IPS DF 4.7 (cell line): ENCODE measurements around the gene LRRC8D.
A peak's percentile ranks its signal among the peaks of the same experiment; 100 is the strongest.

Experiments
- DNase-seq: peaks from one replicate; pipeline ENCODE4 v3.0.0-alpha.2; 2013; ENCODE audit warnings: low spot score; ENCODE audit errors: extremely low read depth

Gene LRRC8D

GRCh38 chr1:89894210-89895201, 73.7 kb downstream of the LRRC8D start:
- DNase-seq, result no peak

- DNase-seq, result no peak
Observed at GRCh38 chr1:89896105-89896942, 75.5 kb downstream of the LRRC8D start.

- no peak for DNase-seq
Observed at GRCh38 chr1:89897347-89898133, 76.7 kb downstream of the LRRC8D start.

- DNase-seq, result no peak
Observed at GRCh38 chr1:89898150-89898549, 77.3 kb downstream of the LRRC8D start.

GRCh38 chr1:89898695-89899470, 78.1 kb downstream of the LRRC8D start:
- DNase-seq, result no peak

GRCh38 chr1:89900323-89900722, 79.5 kb downstream of the LRRC8D start:
- DNase-seq, result no peak

GRCh38 chr1:89900791-89901708, 80.2 kb downstream of the LRRC8D start:
- no peak for DNase-seq

GRCh38 chr1:89901957-89902669, 81.3 kb downstream of the LRRC8D start:
- DNase-seq, result no peak

GRCh38 chr1:89903550-89903949, 82.7 kb downstream of the LRRC8D start:
- DNase-seq, result no peak

- no peak for DNase-seq
Observed at GRCh38 chr1:89904219-89904980, 83.6 kb downstream of the LRRC8D start.

GRCh38 chr1:89905395-89906058, 84.7 kb downstream of the LRRC8D start:
- DNase-seq, result no peak

GRCh38 chr1:89906088-89906487, 85.3 kb downstream of the LRRC8D start:
- no peak for DNase-seq

- no peak for DNase-seq
Observed at GRCh38 chr1:89907727-89908212, 86.9 kb downstream of the LRRC8D start.

- no peak for DNase-seq
Observed at GRCh38 chr1:89908273-89908671, 87.4 kb downstream of the LRRC8D start.

GRCh38 chr1:89908672-89909436, 88.0 kb downstream of the LRRC8D start:
- DNase-seq, result no peak

- no peak for DNase-seq
Observed at GRCh38 chr1:89910268-89910667, 89.4 kb downstream of the LRRC8D start.

- DNase-seq, result peak; percentile 72
Observed at GRCh38 chr1:89910780-89911179, 89.9 kb downstream of the LRRC8D start.
